ENCODE data around the gene TMCC2.

GRCh38 chr1:205220421-205220820 lies 7.3 kb upstream of the TMCC2 start:
- TF ChIP-seq POLR2AphosphoS5 (IDR thresholded peaks at IDR 0.05; ENCODE audit: low read depth, low read length) (no peak), TAF1 (IDR thresholded peaks at IDR 0.05; ENCODE audit: borderline replicate concordance, insufficient read depth, low read length) (no peak), SIN3A (IDR thresholded peaks at IDR 0.05; ENCODE audit: borderline replicate concordance, insufficient read depth, low read length) (no peak), REST (IDR thresholded peaks at IDR 0.05; ENCODE audit: insufficient read depth in 1 of 2, low read depth in 2 of 2, low read length in 2 of 2) (no peak)
